HG02938 (cell line): Measurements from ENCODE around the gene ESYT3.
"Not testable (repeated sequence)": the region's sequence is repeated elsewhere in the genome, so short reads cannot be mapped to it uniquely, and the experiment has no call there.

Experiments
- ATAC-seq: cut with Tn5 transposase; IDR thresholded peaks from one replicate; pipeline ENCODE4 v1.9.1; 2021; ENCODE audit warnings: mild to moderate bottlenecking, moderate library complexity; ENCODE audit not compliant: unreplicated experiment

The ESYT3 gene

DNA sequence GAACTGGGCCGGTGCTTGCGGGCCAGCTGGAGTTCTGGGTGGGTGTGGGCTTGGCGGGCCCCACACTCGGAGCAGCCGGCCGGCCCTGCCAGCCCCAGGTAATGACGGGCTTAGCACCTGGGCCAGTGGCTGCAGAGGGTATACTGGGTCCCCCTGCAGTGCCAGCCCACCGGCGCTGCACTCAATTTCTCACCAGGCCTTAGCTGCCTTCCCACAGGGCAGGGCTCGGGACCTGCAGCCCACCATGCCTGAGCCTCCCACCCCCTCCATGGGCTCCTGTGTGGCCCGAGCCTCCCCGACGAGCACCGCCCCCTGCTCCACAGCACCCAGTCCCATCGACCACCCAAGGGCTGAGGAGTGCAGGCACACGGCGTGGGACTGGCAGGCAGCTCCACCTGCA, 50.3 kb downstream of the ESYT3 start:
- ATAC-seq: not testable (repeated sequence)

DNA sequence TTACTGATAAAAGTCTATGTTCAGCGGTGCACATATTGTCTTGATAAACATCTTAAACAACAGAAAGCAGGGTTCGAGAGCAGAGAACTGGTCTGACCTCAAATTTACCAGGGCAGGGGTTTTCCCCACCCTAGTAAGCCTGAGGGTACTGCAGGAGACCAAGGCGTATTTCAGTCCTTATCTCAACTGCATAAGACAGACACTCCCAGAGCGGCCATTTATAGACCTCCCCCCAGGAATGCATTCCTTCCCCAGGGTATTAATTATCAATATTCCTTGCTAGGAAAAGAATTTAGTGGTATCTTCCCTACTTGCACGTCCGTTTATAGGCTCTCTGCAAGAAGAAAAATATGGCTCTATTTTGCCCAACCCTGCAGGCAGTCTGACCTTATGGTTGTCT, 52.2 kb downstream of the ESYT3 start:
- not testable (repeated sequence) for ATAC-seq

DNA sequence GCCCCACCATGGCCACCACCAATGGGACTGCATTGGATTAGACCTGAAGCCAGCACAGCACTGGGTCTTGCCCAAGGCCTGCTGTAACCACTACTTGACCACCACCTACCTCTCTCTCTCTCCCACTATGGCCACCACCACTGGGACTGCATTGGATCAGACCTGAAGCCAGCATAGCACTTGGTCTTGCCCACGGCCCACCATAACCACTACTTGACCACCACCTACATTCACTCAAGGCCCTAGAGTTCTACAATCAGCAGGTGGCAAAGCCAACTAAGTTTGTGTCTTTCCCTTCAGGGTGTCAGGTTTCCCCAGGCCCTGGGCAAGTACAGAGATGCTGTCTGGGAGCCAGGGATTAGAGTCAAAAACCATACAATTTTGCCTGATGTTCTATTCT, 57.6 kb downstream of the ESYT3 start:
- ATAC-seq: no peak

DNA sequence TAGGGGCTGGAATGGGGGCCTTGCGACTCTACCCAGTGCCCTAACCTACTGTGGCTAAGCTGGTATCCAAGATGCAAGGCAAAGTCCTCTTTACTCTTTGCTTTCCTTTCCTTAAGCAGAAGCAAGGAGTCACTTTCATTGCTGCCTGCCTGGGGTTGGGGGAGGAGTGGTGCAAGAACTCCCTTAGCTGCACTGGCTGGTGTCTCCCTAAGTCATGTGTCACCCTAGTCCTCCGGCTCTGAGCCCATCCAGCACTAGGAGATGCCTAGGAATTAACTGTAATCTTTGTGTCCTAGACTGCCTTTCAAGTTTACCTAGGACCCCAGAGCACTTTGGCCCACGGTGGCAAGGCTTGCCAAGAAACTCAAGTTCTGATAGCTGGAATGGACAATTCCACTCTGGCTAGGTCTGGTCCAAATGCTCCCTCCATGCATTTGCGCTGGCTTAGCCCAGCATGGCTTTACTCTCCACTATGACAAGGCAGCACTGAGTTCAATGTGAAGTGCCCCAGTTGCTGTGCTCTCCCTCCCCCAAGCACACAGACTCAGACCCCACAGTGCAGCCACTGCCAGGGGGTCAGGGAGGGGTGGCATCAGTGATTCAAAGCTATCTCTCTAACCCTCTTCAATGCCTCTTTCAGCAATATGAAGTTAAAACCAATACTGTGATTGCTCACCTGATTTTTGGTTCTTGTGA, 58.7 kb downstream of the ESYT3 start:
- no peak for ATAC-seq

DNA sequence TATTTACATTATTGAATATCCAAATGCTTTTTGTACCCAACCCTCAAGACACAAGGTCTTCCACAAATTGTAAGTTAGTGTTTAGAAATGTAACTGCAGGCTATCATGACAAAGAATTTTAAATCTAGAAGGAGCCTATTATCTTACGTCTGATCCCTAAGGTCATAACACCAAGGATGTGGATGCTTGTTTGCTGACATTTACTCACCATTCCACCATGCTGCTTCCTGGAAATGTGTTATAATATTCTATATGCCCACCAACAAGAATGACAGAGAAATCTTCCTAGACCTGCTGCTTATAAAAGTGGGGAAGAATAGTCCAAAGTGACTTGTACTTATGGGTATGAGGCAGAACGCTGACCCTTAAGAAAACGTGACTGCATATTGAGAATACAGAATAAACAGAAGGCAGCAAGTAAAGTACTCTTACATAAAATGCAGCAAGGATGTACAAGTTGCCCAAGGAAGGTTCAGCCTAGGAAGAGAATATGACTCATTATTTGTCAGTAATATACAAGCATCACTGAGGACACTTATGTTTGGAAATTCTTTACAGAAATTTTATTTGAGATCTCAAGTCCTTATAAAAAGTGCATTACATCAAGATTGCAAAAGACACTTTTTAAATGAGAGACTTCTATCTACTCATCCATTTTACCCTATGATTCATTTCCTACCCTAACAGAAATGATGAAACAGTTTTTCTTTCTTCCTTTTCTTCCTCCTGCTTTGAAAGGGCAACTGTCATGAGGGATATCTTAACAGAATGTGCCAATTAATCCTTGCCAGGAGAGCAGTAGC, 59.6 kb downstream of the ESYT3 start:
- no peak for ATAC-seq

DNA sequence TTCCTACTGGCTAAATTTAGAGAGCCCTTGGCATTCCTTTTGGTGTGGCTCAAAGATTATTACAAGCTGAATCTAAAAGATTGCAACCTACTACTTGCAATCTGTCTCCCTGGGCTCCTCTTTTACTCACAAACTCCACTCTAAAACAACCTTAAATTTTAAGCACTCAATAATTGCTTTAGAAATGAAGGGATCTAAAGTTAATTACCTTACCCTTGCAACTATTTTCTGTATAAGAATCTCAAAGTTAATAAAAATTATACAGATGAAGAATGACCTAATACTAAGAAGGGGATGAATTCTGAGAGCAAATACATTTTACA, 60.2 kb downstream of the ESYT3 start:
- ATAC-seq: no peak

DNA sequence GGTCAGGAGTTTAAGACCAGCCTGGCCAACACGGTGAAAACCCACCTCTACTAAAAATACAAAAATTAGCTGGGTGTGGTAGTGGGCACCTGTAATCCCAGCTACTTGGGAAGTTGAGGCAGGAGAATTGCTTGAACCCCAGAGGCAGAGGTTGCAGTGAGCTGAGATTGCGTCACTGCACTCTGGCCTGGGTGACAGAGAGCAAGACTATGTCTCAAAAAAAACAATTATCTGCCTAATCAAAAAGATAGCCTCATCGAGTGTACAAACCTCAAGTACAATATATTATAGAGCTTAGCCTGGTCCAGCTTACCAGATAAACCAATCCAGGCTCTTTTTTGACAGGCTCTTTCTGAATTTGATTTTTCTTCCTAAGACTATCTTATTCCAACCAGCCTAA, 61.2 kb downstream of the ESYT3 start:
- ATAC-seq: not testable (repeated sequence)

DNA sequence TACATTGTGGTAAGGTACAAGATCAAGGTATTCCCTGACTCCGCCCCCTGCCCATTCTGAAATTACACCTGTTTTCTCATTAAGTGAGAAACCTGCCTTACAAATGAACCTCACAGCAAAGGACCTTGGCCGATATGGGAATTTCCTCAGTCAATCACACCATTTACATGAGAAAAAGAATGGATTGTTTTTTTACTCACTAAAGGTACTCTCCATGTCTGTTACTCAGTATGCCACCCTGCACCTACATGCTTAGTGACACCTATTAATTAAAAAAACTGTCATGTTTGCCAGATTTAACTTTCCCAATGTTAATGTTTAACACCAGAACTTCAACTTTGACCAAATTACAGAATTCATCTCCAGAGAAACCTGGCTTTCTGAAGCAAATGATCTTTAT, 62.0 kb downstream of the ESYT3 start:
- no peak for ATAC-seq

DNA sequence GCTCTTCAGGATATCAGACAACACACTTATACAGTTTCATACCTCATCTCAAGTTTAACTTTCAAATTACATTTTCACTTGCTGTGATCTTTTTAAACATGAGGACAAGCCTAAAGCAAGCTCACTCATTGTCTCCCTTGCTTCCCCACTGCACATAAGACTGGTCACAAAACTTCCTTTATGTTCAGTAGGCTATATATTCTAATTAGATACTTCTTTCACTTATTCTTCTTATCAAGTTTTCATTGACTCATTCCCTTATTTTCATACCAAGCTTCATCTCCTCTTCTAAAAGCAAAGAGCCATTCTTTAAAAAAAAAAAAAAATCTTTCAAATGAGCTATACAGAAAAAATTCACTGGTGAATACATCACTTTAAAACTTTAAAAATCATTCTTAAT, 62.6 kb downstream of the ESYT3 start:
- ATAC-seq: no peak

DNA sequence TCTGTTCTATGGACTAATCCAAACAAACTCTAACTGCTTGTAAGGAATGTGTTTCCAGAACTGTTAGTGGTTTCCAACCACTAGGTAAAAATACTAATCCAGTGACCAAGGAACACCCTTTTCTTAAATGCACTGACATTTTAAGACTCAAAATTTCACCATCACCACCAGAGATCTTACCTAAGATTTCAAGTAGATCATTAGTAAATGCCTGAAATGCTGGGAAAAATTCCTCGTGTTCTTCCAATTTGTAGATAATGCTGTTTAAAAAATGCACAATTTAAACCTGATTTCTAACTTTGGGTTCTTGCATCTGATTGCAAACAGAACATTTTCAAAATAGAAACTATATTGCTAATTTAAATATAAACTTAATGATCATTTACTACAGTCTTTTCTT, 63.4 kb downstream of the ESYT3 start:
- ATAC-seq: no peak

DNA sequence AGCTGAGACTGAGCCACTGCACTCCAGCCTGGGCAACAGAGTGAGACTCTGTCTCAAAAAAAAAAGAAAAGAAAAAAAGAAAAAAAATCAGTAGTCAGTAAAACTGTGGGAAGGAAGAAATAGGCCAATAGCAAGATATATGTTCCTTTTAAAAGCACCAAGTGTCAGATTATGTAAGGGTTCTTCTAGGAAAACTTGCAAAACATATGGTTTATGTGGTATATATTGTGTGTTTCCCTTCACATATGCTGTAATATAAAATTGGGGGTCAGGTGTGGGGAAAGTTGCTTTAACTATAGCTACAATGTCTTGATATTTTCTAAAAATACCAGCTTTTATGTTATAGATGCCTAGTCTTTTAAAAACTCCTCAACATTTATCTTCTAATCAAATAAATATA, 64.6 kb downstream of the ESYT3 start:
- ATAC-seq: no peak

DNA sequence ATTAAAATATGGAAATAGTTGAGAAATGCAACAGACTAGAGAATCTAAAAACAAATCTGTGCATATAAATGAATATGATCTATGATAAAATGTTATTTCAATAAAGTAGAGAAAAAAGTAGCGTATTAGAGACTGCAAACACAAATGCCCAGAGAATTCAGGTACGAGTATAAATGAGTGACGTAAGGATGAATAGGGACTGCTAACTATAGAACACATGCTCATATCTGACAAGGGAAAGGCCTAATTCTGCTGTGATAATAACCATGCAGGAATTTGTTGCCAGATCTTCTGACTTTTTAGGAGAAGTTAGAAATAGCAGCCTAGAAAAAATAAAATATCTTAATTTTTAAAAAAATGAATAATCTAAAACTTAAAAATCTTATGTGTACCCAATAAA, 73.1 kb downstream of the ESYT3 start:
- ATAC-seq: no peak

DNA sequence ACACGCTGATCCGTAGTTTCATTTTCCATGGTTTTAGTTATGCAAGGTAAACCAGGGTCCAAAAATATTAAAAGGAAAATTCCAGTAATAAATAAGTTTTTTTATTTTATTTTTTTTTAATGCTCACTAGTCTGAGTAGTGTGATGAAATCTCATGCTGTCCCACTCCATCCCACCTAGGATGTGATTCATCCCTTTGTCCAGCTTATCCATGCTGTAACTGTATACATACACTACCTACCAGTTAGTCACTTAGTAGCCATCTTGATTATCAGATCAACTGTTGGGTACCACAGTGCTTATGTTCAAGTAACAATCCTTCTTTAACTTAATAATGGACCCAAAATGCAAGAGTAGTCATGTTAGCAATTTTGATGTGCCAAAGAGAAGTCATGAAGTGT, 75.2 kb downstream of the ESYT3 start:
- ATAC-seq: no peak

DNA sequence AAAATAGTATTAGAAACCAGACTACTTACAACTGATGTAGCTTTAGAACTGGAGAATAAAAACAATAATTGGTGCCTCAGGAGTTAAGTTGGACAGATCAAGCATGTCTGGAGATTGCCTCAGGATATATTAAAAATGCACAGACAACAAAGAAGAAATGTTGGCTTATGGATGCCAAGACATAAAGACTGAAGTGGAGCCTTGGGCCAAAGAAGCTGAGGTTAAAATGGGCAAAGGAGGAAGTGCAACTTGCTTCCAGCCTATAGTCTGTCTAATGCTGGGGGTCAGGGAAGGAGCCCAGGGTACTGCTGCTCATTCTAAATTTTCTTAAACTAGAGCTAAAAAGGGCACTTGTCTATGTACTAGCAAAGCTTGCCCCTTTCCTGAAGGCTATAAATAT, 77.5 kb downstream of the ESYT3 start:
- ATAC-seq: no peak

DNA sequence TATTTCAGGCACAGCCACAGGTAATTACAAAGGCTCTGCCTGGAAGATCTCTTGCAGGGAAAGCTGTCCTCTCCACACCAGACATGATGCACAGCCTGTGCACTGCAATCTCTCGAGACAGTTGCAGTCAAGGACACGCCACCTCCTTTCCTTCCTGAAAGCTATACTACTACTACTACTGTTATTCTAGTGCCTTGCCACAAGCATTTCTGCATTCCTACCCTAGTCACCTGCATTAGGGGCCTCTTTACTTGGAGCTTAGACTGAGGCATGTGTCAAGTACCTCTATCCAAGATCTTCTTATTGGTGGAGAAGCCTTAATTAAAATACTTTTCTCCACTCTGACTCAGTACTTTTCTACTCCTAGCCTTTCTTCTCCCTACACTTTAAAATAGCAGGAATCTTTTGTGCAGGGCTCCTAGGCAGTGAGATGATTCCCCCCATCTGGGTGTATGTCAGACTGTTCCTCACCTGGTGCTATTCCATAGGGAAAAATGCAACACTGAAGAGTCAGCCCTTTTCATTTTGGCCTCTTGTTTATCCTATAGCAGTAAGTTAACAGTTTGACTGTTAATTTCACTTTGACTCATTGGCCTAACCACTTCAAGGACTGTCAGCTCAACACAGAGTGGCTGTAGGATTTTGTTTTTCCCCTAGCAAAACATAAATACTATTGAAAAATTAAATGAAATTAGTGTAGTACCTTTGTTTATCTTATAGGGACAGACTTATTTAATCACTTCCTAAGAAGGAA, 78.9 kb downstream of the ESYT3 start:
- ATAC-seq: no peak

DNA sequence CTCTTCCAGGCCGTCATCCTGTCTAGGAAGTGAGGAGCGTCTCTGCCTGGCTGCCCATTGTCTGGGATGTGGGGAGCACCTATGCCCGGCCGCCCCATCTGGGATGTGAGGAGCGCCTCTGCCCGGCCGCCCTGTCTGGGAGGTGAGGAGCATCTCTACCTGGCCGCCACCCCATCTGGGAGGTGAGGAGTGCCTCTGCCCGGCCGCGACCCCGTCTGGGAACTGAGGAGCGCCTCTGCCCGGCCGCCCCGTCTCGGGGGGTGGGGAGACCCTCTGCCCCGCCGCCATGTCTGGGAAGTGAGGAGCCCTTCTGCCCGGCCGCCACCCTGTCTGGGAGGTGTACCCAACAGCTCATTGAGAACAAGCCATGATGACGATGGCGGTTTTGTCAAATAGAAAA, 87.0 kb downstream of the ESYT3 start:
- ATAC-seq: not testable (repeated sequence)
